ENCODE data around the gene DNAI7.

DNAI7 gene

GRCh38 chr12:25100194-25101091, 94.5 kb downstream of the DNAI7 start:
- DNase-seq (ENCODE audit: low spot score) = no peak

GRCh38 chr12:25099010-25099409, 96.0 kb downstream of the DNAI7 start:
- DNase-seq (ENCODE audit: low spot score) = no peak

DNA sequence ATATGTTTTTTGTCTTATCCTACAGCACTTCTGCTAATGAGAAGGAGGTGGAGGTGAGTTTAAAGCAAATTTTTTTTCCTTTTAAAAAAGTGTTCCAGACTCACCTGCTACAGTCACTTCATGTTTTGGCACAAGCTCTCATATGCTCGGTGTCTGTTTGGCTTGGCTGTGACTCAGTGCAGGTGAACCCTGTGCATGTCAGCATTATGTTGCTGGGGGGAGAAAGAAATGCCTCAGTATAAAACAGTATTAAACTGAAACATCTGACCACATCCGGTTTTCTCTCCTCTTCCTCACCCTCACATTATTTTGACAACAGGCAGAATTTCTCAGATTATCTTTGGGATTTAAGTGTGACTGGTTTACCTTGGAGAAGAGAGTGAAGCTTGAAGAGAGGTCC, 105.2 kb downstream of the DNAI7 start:
- DNase-seq (ENCODE audit: low spot score) = no peak

DNA sequence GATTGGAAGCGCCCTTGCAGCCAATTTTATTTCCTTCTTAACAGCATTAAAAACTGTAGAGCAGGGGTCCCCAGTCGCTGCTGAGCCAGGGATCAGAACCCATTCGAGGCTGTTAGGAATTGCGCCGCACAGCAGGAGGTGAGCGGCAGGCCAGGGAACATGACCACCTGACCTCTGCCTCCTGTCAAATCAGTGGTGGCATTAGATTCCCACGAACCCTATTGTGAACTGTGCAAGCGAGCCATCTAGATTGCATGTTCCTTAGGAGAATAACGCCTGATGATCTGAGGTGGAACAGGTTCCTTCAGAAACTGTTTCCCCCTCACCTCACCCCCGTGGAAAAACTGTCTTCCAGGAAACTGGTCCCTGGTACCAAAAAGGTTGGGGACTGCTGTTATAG, 107.4 kb downstream of the DNAI7 start:
- no peak for DNase-seq (ENCODE audit: low spot score)

DNA sequence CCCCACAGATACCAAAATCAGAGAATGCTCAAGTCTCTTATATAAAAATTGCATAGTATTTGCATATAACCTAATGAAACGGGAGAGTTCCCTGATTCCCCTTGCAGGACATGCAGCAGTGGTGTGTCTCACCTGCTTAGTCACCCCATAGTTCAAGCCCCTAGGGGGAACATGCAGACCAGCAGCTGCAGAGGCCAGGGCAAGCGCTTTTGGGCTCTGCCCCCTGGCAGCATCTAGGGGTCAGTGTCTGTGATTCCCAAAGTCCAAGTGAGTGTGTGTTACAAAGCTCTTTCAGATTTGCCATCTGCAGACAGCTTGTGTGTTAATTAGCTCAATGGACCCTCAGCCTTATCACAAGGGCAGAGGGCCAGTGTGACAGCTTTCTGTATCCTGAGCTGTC, 110.1 kb downstream of the DNAI7 start:
- DNase-seq (ENCODE audit: low spot score) = no peak

DNA sequence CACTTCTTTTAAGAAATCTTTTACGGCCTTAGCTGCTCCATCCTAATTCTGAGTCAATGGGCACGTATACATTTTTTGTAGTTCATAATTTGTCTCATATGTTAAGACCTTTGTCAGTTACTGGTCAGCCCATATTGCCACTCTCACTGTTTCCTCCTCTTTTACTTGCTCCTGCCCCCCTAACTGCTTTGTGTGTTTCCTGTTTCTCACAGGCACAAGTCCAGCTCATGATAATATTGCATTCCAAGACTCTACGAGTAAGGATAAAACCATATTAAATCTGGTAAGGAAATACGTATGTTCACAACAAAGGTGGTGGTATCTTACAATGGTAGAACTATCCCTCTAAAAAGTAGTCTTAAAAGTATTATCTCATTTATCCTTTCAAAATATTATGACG, 111.7 kb downstream of the DNAI7 start:
- no peak for DNase-seq (ENCODE audit: low spot score)

DNA sequence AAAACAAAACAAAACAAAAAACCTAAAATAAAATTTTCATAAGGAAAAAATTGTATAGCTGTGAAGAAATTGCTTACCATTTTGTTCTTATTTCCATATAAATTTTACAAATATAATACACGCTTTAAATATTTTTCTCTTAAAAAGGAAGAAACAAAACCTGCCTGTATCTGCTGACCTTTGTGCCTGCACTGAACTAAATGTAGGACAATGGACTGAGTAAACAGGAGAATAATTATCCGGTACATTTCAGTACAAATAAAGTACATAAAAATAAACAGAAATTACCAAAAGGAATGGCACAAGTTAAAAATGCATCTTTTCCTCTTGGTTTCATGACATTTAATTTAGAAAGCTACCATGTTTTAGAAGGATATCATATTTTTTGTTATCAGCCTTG, 112.3 kb downstream of the DNAI7 start:
- no peak for DNase-seq (ENCODE audit: low spot score)

GRCh38 chr12:25079393-25079792, 115.6 kb downstream of the DNAI7 start:
- no peak for DNase-seq (ENCODE audit: low spot score)

- DNase-seq (ENCODE audit: low spot score) = no peak
These were observed 120.0 kb downstream of the DNAI7 start for GRCh38 chr12:25074954-25075353.

DNA sequence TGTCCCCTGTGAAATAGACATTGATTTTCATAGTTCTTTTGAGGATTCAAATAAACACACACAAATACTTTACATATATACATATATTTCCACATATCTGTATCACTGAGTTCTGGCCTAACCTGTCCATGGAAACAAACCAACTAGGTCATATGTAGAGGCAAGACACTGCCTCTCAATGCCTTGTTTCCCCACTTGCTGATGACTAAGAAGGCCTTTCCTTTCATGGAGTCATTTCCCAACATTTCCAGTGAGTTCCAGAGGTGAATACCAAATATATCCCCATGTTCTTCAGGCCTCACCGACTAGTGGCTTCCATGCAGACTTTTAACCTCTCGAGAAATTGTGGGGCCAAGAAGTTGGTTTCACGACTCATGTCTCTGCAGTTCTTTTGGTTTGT, 120.8 kb downstream of the DNAI7 start:
- DNase-seq (ENCODE audit: low spot score) = no peak

DNA sequence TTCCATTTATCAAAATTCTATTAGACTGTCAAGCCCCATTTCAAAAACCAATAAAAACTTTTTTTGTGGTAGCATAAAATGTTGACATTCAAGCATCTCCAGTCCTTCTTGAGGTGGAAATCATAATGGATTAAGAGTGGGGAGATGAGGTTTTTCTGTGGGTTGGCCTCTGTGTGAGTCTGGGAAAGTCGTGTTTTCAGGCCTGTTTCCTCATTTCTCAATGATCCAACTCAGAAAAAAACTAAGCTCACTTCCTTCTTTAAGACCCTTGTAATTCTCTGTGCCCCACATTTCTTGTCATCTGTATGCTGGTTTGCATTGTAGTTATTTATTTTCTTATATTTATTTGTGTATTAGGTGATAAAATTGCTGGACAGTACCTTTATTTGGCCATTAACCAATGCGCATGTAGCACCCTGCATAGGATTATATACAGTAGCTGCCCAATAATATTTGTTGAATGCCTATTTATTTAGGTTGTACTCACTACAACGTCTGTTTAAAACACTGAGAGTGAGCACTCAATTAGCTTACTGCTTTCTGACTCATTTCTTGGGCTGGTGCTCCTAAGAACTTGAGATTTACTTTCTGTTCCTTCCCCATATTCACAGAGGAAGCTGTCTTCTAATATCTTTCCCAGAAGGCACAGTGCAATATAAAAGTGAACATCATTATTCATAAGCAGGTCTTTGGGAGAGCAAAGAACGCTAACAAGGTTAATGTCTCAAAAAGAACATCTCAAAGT, 121.9 kb downstream of the DNAI7 start:
- DNase-seq (ENCODE audit: low spot score) = no peak

DNA sequence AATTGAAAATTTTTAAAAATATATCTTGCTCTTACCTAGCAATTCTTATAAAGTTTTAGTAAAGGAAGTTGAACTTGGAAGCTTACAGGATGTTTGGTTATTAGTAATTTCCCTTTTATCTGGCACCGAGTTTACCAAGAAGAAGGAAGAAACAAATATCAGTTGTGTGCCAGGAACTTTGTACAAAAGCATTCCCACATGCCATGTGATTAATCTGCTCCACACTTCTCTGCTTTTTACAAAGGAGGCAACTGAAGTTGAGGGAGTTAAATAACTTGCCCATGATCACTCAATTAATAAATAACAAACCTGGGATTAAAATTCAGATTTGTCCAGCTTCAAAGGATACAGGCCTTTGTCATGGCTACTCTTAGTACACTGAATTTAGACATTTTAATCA, 123.6 kb downstream of the DNAI7 start:
- peak; percentile 4 for DNase-seq (ENCODE audit: low spot score)

DNA sequence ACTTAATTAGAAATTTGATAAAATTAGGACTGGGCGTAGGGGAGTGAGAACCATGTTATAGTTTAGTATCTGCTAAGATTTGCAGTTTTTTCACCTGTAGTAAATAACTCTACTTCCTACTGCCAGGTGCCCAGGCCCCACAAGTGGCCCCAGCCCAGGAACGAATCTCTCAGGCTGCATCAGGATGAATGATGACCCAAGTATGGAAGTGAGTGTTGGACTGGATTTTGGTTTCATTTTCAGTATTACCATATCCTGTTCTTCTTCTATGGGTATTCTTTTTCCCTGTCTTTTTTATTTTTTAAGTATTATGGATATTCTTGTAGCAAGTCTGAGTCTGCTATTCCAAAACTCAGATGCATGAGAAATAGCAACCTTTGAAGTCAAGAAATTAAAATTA, 125.7 kb downstream of the DNAI7 start:
- no peak for DNase-seq (ENCODE audit: low spot score)

DNA sequence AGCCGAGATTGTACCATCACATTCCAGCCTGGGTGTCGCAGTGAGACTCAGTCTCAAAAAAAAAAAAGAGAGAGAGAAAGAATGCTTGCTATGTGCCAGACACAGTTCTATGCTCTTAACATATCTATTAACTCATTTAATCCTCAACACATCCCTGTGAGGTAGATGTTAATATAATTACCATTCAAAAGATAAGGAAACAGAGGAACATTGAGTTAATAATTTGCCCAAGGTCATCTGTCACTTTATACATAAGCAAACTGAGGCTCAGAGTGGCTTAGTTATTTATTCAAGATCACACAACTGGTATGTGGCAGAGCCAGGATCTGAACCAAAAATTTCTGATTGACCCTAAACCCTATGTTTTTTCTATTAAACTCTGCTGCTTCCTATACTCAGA, 129.9 kb downstream of the DNAI7 start:
- no peak for DNase-seq (ENCODE audit: low spot score)

GRCh38 chr12:25063873-25064628, 130.9 kb downstream of the DNAI7 start:
- no peak for DNase-seq (ENCODE audit: low spot score)

DNA sequence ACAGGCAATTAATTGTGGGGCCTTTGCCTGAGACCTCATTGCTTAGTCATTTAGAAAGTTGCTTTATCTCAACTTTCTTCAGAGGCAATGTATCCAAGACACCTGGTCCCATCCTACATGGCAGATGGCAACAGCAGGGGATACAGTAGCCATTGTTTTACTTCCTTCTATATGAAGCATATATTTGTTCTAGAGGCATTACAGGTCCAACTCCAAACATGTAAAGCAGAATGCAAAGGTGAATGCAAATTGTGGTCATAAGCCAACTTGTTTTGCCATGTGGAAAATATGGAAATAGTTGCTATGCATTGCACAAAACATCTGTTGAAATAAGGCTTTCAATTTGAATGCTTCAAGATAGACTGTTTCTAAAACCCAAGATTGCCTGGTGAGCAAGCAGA, 136.3 kb downstream of the DNAI7 start:
- DNase-seq (ENCODE audit: low spot score) = no peak
